H1 (cell line): ENCODE results near the gene FOXG1. TPM values are rescaled to one million over a fixed set of nuclear protein-coding genes. Genes with fewer than 3 reads are reported as not detected.

Experiments used
- CBX8 ChIP-seq: fragments of 300-800, 300-1000 bp; sonication (generic); IDR thresholded peaks from 2 replicates; pipeline ENCODE4 v1.7.1; 2016; ENCODE audit warnings: low read depth, low read length, borderline replicate concordance
- polyA plus RNA-seq, 7 experiments: library from polyadenylated mRNA; depleted of rRNA in 3 of 7; stranded (reverse) in 5 of 7; unstranded in 2 of 7; fragments of >200 nt in 5 of 7; fragments of 200-250 nt in 2 of 7; gene quantifications; 1 replicate in 5 of 7; 2 replicates in 1 of 7; 4 replicates in 1 of 7; pipeline versions ENCODE4 v1.2.1 to v1.2.3, GENCODE V29; 2011 to 2013; ENCODE audit warnings: missing spikeins in 2 of 7, mixed read lengths in 2 of 7
- total RNA-seq: library from RNA; stranded (reverse); fragmentation: NEBNext Ultra II Directional; extraction: Animal tissue kit (Norgen Biotek cat#: 25700); gene quantifications from 2 replicates; pipeline ENCODE4 v1.2.1, GENCODE V29; 2021

The FOXG1 gene
- total and polyA plus RNA-seq, 2 of the 8 experiments (the other 6 are each of a cell fraction or from before 2014, with no cell fraction given), result 0.03 to 0.24 TPM

DNA sequence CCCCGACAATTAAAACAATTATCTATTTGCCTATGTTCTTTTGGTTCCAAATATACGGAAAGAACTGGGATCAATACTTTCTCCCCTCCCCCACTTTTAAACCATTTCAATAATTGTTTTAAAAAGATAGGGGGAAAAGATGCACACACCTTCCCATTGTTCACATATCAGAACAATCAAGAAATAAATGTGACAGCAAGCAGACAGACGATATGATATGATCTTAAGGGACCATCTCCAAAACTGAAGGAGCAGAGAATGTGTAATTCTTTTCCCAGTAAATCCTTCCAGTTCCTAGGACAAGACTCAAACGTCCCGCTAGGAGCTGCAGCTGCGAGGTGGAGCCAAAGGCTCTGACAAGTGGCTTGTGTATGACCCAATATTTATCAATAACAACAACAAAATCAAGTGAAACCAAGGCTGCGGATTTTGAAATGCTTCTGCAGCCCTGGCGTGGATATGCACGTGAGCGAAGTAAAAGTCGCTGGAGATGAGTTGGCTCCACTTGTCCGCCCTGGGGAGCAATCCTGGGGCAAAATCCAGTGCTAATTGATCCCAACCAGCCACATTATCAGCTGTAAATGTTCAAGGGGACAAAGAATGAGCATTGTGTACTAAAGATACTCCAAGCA, 8.2 kb upstream of the FOXG1 start (continued):
- TF ChIP-seq CBX8, result peak; percentile 58; the same call in 1 of the 2 replicates
